Measurements from ENCODE around the gene UBL3.

Gene UBL3

GRCh38 chr13:29884671-29885430 lies 34.4 kb upstream of the UBL3 start:
- Histone ChIP-seq H3K36me3 (ENCODE audit: control insufficient read depth in 2 of 2, insufficient read depth in 2 of 2, low read length in 2 of 2) (no peaks in the 10 kb centered on the region), H3K27ac (ENCODE audit: low read depth in 2 of 2, low read length in 2 of 2) (no peak overlapping the region), H3K4me1 (ENCODE audit: control insufficient read depth in 2 of 2, insufficient read depth in 2 of 2, low read length in 2 of 2) (no peaks in the 10 kb centered on the region), H3K4me3 (ENCODE audit: low read length in 2 of 2) (no peak overlapping the region), H3K9me3 (ENCODE audit: control insufficient read depth in 2 of 2, low read length in 2 of 2) (no peaks in the 10 kb centered on the region), H3K9ac (ENCODE audit: low read depth in 1 of 2, low read length in 2 of 2) (no peak overlapping the region), H3K27me3 (ENCODE audit: control insufficient read depth in 2 of 2, insufficient read depth in 2 of 2, low read length in 2 of 2) (no peaks in the 10 kb centered on the region)

GRCh38 chr13:29883941-29884518 lies 33.6 kb upstream of the UBL3 start:
- H3K4me3 ChIP-seq (ENCODE audit: low read length in 2 of 2), result no peak overlapping the region
- H3K27me3 ChIP-seq (ENCODE audit: control insufficient read depth in 2 of 2, insufficient read depth in 2 of 2, low read length in 2 of 2), result no peaks in the 10 kb centered on the region
- no peak overlapping the region for H3K27ac ChIP-seq (ENCODE audit: low read depth in 2 of 2, low read length in 2 of 2)
- H3K9me3 ChIP-seq (ENCODE audit: control insufficient read depth in 2 of 2, low read length in 2 of 2), result no peaks in the 10 kb centered on the region
- H3K9ac ChIP-seq (ENCODE audit: low read depth in 1 of 2, low read length in 2 of 2), result no peak overlapping the region
- H3K4me1 ChIP-seq (ENCODE audit: control insufficient read depth in 2 of 2, insufficient read depth in 2 of 2, low read length in 2 of 2), result no peaks in the 10 kb centered on the region
- H3K36me3 ChIP-seq (ENCODE audit: control insufficient read depth in 2 of 2, insufficient read depth in 2 of 2, low read length in 2 of 2), result no peaks in the 10 kb centered on the region

- Histone ChIP-seq H3K4me3 (ENCODE audit: low read length in 2 of 2) (no peak overlapping the region), H3K36me3 (ENCODE audit: control insufficient read depth in 2 of 2, insufficient read depth in 2 of 2, low read length in 2 of 2) (no peaks in the 10 kb centered on the region), H3K4me1 (ENCODE audit: control insufficient read depth in 2 of 2, insufficient read depth in 2 of 2, low read length in 2 of 2) (peaks cover 0 to 7% of the 10 kb centered on the region in 2 donors), H3K9me3 (ENCODE audit: control insufficient read depth in 2 of 2, low read length in 2 of 2) (no peaks in the 10 kb centered on the region), H3K9ac (ENCODE audit: low read depth in 1 of 2, low read length in 2 of 2) (no peak overlapping the region), H3K27me3 (ENCODE audit: control insufficient read depth in 2 of 2, insufficient read depth in 2 of 2, low read length in 2 of 2) (no peaks in the 10 kb centered on the region), H3K27ac (ENCODE audit: low read depth in 2 of 2, low read length in 2 of 2) (no peak overlapping the region)
These were observed 31.7 kb upstream of the UBL3 start for GRCh38 chr13:29882076-29882475.

GRCh38 chr13:29878101-29878500 lies 27.7 kb upstream of the UBL3 start:
- Histone ChIP-seq H3K27me3 (ENCODE audit: control insufficient read depth in 2 of 2, insufficient read depth in 2 of 2, low read length in 2 of 2) (no peaks in the 10 kb centered on the region), H3K9ac (ENCODE audit: low read depth in 1 of 2, low read length in 2 of 2) (no peak overlapping the region), H3K4me1 (ENCODE audit: control insufficient read depth in 2 of 2, insufficient read depth in 2 of 2, low read length in 2 of 2) (peaks cover 0 to 7% of the 10 kb centered on the region in 2 donors), H3K36me3 (ENCODE audit: control insufficient read depth in 2 of 2, insufficient read depth in 2 of 2, low read length in 2 of 2) (no peaks in the 10 kb centered on the region), H3K9me3 (ENCODE audit: control insufficient read depth in 2 of 2, low read length in 2 of 2) (no peaks in the 10 kb centered on the region), H3K27ac (ENCODE audit: low read depth in 2 of 2, low read length in 2 of 2) (peak overlapping the region; percentile 3 to 39), H3K4me3 (ENCODE audit: low read length in 2 of 2) (no peak overlapping the region)

GRCh38 chr13:29877456-29878078 lies 27.1 kb upstream of the UBL3 start:
- Histone ChIP-seq H3K36me3 (ENCODE audit: control insufficient read depth in 2 of 2, insufficient read depth in 2 of 2, low read length in 2 of 2) (no peaks in the 10 kb centered on the region), H3K4me3 (ENCODE audit: low read length in 2 of 2) (no peak overlapping the region), H3K4me1 (ENCODE audit: control insufficient read depth in 2 of 2, insufficient read depth in 2 of 2, low read length in 2 of 2) (peaks cover 0 to 7% of the 10 kb centered on the region in 2 donors), H3K27me3 (ENCODE audit: control insufficient read depth in 2 of 2, insufficient read depth in 2 of 2, low read length in 2 of 2) (no peaks in the 10 kb centered on the region), H3K9ac (ENCODE audit: low read depth in 1 of 2, low read length in 2 of 2) (no peak overlapping the region), H3K9me3 (ENCODE audit: control insufficient read depth in 2 of 2, low read length in 2 of 2) (no peaks in the 10 kb centered on the region), H3K27ac (ENCODE audit: low read depth in 2 of 2, low read length in 2 of 2) (peak overlapping the region; percentile 3 to 39)

- Histone ChIP-seq H3K9ac (ENCODE audit: low read depth in 1 of 2, low read length in 2 of 2) (no peak overlapping the region), H3K9me3 (ENCODE audit: control insufficient read depth in 2 of 2, low read length in 2 of 2) (no peaks in the 10 kb centered on the region), H3K27me3 (ENCODE audit: control insufficient read depth in 2 of 2, insufficient read depth in 2 of 2, low read length in 2 of 2) (no peaks in the 10 kb centered on the region), H3K4me3 (ENCODE audit: low read length in 2 of 2) (no peak overlapping the region), H3K4me1 (ENCODE audit: control insufficient read depth in 2 of 2, insufficient read depth in 2 of 2, low read length in 2 of 2) (peaks cover 0 to 7% of the 10 kb centered on the region in 2 donors), H3K27ac (ENCODE audit: low read depth in 2 of 2, low read length in 2 of 2) (no peak overlapping the region), H3K36me3 (ENCODE audit: control insufficient read depth in 2 of 2, insufficient read depth in 2 of 2, low read length in 2 of 2) (no peaks in the 10 kb centered on the region)
These were observed 25.2 kb upstream of the UBL3 start for GRCh38 chr13:29875646-29876045.

GRCh38 chr13:29868581-29868980 lies 18.2 kb upstream of the UBL3 start:
- H3K27me3 ChIP-seq (ENCODE audit: control insufficient read depth in 2 of 2, insufficient read depth in 2 of 2, low read length in 2 of 2), result no peaks in the 10 kb centered on the region
- H3K9me3 ChIP-seq (ENCODE audit: control insufficient read depth in 2 of 2, low read length in 2 of 2), result no peaks in the 10 kb centered on the region
- H3K4me1 ChIP-seq (ENCODE audit: control insufficient read depth in 2 of 2, insufficient read depth in 2 of 2, low read length in 2 of 2), result peaks cover 0 to 4% of the 10 kb centered on the region in 2 donors
- no peak overlapping the region for H3K27ac ChIP-seq (ENCODE audit: low read depth in 2 of 2, low read length in 2 of 2)
- no peak overlapping the region for H3K4me3 ChIP-seq (ENCODE audit: low read length in 2 of 2)
- H3K9ac ChIP-seq (ENCODE audit: low read depth in 1 of 2, low read length in 2 of 2), result no peak overlapping the region
- H3K36me3 ChIP-seq (ENCODE audit: control insufficient read depth in 2 of 2, insufficient read depth in 2 of 2, low read length in 2 of 2), result no peaks in the 10 kb centered on the region

- no peaks in the 10 kb centered on the region for H3K27me3 ChIP-seq (ENCODE audit: control insufficient read depth in 2 of 2, insufficient read depth in 2 of 2, low read length in 2 of 2)
- no peaks in the 10 kb centered on the region for H3K36me3 ChIP-seq (ENCODE audit: control insufficient read depth in 2 of 2, insufficient read depth in 2 of 2, low read length in 2 of 2)
- peaks cover 0 to 4% of the 10 kb centered on the region in 2 donors for H3K4me1 ChIP-seq (ENCODE audit: control insufficient read depth in 2 of 2, insufficient read depth in 2 of 2, low read length in 2 of 2)
- H3K9ac ChIP-seq (ENCODE audit: low read depth in 1 of 2, low read length in 2 of 2), result no peak overlapping the region
- no peaks in the 10 kb centered on the region for H3K9me3 ChIP-seq (ENCODE audit: control insufficient read depth in 2 of 2, low read length in 2 of 2)
- no peak overlapping the region for H3K27ac ChIP-seq (ENCODE audit: low read depth in 2 of 2, low read length in 2 of 2)
- no peak overlapping the region for H3K4me3 ChIP-seq (ENCODE audit: low read length in 2 of 2)
These were observed 15.5 kb upstream of the UBL3 start for GRCh38 chr13:29865934-29866333.

- no peaks in the 10 kb centered on the region for H3K27me3 ChIP-seq (ENCODE audit: control insufficient read depth in 2 of 2, insufficient read depth in 2 of 2, low read length in 2 of 2)
- H3K27ac ChIP-seq (ENCODE audit: low read depth in 2 of 2, low read length in 2 of 2), result no peak overlapping the region
- peaks cover 4 to 10% of the 10 kb centered on the region in 2 donors for H3K4me1 ChIP-seq (ENCODE audit: control insufficient read depth in 2 of 2, insufficient read depth in 2 of 2, low read length in 2 of 2)
- no peaks in the 10 kb centered on the region for H3K36me3 ChIP-seq (ENCODE audit: control insufficient read depth in 2 of 2, insufficient read depth in 2 of 2, low read length in 2 of 2)
- no peak overlapping the region for H3K4me3 ChIP-seq (ENCODE audit: low read length in 2 of 2)
- H3K9ac ChIP-seq (ENCODE audit: low read depth in 1 of 2, low read length in 2 of 2), result no peak overlapping the region
- H3K9me3 ChIP-seq (ENCODE audit: control insufficient read depth in 2 of 2, low read length in 2 of 2), result no peaks in the 10 kb centered on the region
These were observed 11.3 kb upstream of the UBL3 start for GRCh38 chr13:29861694-29862110.

- no peak overlapping the region for H3K9ac ChIP-seq (ENCODE audit: low read depth in 1 of 2, low read length in 2 of 2)
- H3K4me1 ChIP-seq (ENCODE audit: control insufficient read depth in 2 of 2, insufficient read depth in 2 of 2, low read length in 2 of 2), result peaks cover 0 to 12% of the 10 kb centered on the region in 2 donors
- no peaks in the 10 kb centered on the region for H3K9me3 ChIP-seq (ENCODE audit: control insufficient read depth in 2 of 2, low read length in 2 of 2)
- no peaks in the 10 kb centered on the region for H3K27me3 ChIP-seq (ENCODE audit: control insufficient read depth in 2 of 2, insufficient read depth in 2 of 2, low read length in 2 of 2)
- no peak overlapping the region for H3K4me3 ChIP-seq (ENCODE audit: low read length in 2 of 2)
- H3K36me3 ChIP-seq (ENCODE audit: control insufficient read depth in 2 of 2, insufficient read depth in 2 of 2, low read length in 2 of 2), result no peaks in the 10 kb centered on the region
- no peak overlapping the region for H3K27ac ChIP-seq (ENCODE audit: low read depth in 2 of 2, low read length in 2 of 2)
These were observed 9.6 kb upstream of the UBL3 start for GRCh38 chr13:29859971-29860370.

All from mucosa of rectum (tissue), 2 donors.